GM19239 (cell line): ENCODE data around the gene SLX4IP.

Experiments used
- DNase-seq: peaks from one replicate; pipeline ENCODE4 v3.0.0; 2011; ENCODE audit warnings: low spot score; ENCODE audit not compliant: insufficient read length
- FAIRE-seq: peaks from 2 replicates; lab custom pipeline; 2011; peaks lifted over from hg19 to GRCh38; lab: Jason Lieb, UNC

SLX4IP gene

GRCh38 chr20:10653599-10654249 lies 218.6 kb downstream of the SLX4IP start:
- FAIRE-seq = peak; percentile 51
- no peak for DNase-seq

- no peak for FAIRE-seq
- DNase-seq = no peak
Measured at GRCh38 chr20:10654250-10654610, 219.1 kb downstream of the SLX4IP start.

GRCh38 chr20:10654630-10655029 lies 219.5 kb downstream of the SLX4IP start:
- no peak for DNase-seq
- peak; percentile 71 for FAIRE-seq

DNA sequence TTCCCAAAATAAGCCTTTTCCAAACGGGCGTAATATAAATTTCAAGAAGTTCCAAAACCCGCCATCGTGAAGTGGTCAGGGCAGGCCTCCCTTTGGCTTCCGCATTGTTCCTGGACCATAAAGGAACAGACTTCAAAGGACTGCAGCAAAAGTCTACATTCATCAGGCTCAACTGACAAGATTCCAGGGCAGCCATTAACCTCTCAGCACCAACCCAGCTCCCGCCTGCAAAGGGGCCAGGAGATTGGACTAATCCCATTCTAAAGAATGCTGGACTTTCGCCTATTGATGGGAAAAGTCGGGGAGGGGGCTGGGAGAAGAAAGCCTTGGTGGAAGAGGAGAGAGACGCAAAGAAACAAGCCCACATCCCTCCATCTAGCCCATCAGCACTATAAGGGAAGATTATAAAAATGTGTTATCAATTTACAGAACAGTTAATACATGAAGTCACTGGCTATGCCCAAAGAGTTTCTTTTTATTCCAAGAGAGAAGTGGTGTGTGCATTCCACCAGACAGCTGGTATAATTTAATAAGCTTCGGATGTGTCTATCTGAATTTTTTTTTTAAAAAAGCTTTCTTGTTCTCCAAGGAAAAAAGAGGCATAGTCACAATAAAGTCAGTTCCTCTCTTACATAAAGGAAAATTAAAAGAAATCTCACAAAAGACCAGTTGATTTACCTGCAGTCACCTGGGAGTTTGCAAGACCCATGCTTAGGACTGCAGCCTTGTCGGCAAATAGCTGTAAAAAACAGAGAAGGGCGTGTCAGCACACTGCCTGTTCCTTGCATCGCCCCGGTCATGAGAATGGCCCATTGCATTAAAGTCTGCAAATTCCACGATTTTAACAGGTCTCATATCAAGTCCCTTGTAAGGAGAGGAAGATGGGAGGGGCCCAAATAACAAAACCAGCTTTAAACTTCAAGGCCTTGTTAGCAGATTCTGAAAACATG lies 220.9 kb downstream of the SLX4IP start:
- no peak for FAIRE-seq
- no peak for DNase-seq

GRCh38 chr20:10657453-10657852 lies 222.3 kb downstream of the SLX4IP start:
- DNase-seq = no peak
- FAIRE-seq = no peak

- no peak for FAIRE-seq
- DNase-seq = no peak
Measured at GRCh38 chr20:10658051-10658823, 223.1 kb downstream of the SLX4IP start.

- FAIRE-seq = no peak
- no peak for DNase-seq
Measured at GRCh38 chr20:10658876-10659632, 223.9 kb downstream of the SLX4IP start.

DNA sequence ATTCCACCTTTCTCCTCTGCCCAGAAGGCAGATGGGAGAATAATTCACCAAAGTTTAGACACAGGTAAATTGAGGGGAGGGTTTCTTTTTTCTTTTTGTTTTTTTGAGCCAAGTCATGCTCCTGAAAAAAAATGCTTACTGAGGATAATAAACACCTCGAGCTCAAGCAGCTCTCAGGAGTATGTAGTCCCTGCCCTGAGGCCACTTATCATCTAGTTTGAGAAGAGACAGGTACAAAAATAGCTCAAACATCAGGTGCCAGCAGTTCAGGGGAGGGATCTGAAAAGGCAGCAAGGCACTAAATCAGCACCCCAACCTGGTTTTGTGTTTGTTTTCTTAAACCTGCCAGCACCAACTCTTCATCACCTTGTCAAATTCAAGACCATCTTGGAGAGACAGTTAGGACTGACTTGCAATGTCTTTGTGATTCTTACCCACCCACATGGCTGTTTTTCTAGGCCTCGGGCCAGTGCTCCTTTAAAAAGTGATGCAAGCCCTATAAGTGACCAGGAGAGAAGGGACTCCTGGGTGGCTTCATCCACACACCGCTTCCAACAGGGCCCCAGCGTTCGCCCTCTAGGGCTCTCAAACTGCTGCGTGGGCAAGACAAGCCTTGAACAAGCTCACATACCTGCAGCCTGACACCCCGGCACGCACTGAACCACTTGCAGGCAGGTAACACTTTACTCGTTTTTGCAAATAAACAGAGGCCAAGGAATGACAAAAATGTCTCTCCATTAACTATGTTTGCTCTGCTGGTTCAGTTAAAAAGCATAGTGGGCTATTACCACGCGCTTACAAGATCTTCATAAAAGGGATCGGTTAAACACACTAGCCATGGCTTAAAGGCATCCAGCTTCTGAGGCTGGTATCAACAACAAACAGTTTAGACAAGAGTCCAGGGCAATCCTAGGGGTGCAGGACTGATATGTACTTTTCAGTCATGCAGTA lies 224.8 kb downstream of the SLX4IP start:
- FAIRE-seq = no peak
- DNase-seq = no peak

GRCh38 chr20:10660661-10661060 lies 225.6 kb downstream of the SLX4IP start:
- DNase-seq = no peak
- FAIRE-seq = no peak

- FAIRE-seq = no peak
- no peak for DNase-seq
Measured at GRCh38 chr20:10661261-10661660, 226.2 kb downstream of the SLX4IP start.

- FAIRE-seq = no peak
- no peak for DNase-seq
Measured at GRCh38 chr20:10662151-10662550, 227.0 kb downstream of the SLX4IP start.

- FAIRE-seq (no peak), DNase-seq (no peak)
Measured at GRCh38 chr20:10662661-10663458, 227.8 kb downstream of the SLX4IP start.

DNA sequence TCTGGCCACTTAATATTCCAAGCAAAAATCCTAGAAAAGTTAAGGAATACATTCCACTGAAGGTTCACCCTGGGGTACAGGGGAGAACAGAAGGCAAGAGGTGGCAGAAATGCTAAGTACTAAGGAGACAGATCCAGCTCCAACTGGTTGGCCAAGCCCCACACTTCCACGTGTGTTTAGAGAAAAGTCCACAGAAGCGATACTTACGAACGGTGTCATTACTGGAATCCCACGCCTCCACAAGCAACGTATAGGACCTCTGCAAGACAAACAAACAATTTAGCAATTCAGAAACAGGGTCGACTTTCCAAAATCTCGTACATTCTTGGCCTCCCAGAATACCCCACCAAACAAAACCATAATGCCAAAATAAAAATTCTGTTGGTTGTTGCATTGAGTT lies 228.7 kb downstream of the SLX4IP start:
- no peak for DNase-seq
- FAIRE-seq = no peak

DNA sequence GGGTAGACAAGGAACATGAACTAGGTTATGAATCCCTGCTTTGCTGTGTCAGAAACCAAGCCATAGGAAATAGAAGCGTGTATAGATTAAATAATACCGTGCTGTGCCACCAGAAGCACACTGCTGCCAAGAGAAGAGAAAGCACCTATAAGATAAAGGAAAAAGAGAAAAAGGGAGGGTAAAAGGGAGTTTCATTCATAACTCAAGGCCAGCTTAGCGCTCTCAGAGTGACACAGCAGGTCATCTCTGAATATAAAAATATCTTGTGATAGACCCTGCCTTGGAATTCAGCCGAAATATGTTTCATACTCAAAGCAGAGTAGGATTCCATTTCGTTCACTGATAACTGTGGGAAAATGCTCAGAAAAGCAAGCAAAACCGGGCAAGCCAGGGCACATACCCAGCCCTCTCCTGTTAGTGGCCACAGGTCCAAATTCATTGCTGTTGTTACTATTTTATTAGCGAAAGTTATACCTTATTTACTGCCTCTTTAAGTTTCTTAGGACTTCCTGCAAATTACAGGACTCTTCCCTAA lies 230.0 kb downstream of the SLX4IP start:
- no peak for FAIRE-seq
- no peak for DNase-seq

DNA sequence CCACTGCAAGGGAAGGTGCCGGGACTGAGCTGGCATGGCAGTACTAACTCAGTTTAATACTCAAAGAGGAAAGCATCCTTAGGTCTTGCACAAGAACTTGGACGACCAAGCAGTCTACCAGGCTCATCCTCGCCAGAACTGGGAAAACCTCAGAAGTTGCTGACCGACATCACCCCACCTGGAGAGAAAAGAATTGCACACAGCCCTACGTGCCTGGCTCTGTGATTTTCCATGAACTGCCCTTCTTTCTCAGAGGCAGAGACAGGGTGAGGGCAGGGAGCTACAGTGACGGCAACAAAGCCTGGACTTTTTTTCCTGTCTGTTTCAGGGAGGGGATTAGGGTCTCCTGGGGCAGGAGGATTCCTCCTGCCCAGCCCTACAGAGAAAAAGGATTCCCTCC lies 230.7 kb downstream of the SLX4IP start:
- DNase-seq (no peak), FAIRE-seq (no peak)

- DNase-seq (no peak), FAIRE-seq (no peak)
Measured at GRCh38 chr20:10666221-10667076, 231.3 kb downstream of the SLX4IP start.

- FAIRE-seq = no peak
- DNase-seq = no peak
Measured at GRCh38 chr20:10667077-10667401, 231.9 kb downstream of the SLX4IP start.
